NCI-H2196 (cell line): ENCODE measurements around the gene UBE2D2.
A peak's percentile ranks its signal among the peaks of the same experiment; 100 is the strongest.
"Not testable (repeated sequence)": the region's sequence is repeated elsewhere in the genome, so short reads cannot be mapped to it uniquely, and the experiment has no call there.

Experiments
- DNase-seq: peaks from one replicate; lab custom pipeline; 2025; ENCODE audit not compliant: unreplicated experiment; lab: John Stamatoyannopoulos, UW

The UBE2D2 gene

DNA sequence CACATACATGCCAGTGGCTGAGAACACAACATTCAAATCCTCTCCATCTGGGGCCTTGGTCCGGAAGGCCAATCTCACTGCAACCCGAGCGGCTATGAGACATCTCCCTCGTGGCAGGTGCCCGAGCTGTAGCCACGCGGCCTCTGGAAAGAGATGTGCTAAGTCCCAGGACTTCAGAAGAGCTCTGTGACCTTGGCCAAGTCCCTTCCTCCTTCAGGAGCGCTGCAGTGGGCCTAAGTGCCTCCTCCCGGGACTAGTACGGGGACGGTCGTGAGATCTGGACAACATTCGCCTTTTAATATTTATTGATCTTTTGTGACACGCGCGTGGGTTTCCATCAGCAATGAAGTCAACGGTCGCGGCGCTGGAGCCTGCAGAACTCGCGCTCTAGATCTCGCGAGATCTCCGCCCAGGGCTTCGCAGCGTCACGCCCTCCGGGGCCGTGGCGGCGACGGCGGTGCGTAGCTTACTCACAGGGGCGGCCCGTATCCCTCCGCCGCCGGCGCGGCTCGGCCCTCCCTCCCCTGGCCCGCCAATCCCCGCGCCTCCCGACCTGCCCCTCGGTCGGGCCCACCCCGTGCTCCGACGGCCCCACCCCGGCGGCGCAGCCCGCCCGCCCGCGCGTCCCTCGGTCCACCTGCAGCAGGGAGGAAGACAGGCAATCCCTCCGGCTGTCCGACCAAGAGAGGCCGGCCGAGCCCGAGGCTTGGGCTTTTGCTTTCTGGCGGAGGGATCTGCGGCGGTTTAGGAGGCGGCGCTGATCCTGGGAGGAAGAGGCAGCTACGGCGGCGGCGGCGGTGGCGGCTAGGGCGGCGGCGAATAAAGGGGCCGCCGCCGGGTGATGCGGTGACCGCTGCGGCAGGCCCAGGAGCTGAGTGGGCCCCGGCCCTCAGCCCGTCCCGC, at the start of gene UBE2D2:
TSS of gene UBE2D2 (plus strand) at position 588 of the 903 bp plus-strand sequence. CDS start 453 bp downstream, outside the sequence.
- peak; percentile 97 for DNase-seq

DNA sequence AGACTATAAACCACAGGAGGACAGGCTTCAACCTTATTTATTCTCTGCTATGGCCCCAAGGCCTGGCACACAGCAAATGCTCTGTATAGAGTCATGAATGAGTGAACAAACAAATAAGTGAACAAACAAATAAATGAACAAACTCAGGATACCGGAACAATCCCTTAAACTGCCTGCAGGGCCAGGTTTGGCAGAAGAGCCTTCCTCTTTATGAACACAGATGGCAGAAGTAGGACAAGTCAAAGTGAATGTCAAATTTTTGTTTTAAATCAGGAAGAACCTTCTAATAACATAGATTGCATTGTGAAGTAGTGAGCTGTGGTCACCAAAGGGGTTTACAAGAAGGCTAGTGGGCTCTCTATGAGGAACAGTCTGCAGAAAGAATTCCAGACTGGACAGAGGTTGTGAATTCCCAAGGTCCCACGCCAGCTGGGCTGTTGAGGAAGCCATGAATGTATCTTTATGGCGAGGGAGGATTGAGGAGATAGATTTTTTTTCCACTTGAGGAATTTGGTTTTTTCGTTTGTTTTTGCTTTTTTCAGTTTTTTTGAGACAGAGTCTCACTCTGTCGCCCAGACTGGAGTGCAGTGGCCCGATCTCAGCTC, 48.3 kb upstream of the UBE2D2 start:
- DNase-seq, result no peak

GRCh38 chr5:139513434-139513833, 47.7 kb upstream of the UBE2D2 start:
- peak; percentile 78 for DNase-seq

DNA sequence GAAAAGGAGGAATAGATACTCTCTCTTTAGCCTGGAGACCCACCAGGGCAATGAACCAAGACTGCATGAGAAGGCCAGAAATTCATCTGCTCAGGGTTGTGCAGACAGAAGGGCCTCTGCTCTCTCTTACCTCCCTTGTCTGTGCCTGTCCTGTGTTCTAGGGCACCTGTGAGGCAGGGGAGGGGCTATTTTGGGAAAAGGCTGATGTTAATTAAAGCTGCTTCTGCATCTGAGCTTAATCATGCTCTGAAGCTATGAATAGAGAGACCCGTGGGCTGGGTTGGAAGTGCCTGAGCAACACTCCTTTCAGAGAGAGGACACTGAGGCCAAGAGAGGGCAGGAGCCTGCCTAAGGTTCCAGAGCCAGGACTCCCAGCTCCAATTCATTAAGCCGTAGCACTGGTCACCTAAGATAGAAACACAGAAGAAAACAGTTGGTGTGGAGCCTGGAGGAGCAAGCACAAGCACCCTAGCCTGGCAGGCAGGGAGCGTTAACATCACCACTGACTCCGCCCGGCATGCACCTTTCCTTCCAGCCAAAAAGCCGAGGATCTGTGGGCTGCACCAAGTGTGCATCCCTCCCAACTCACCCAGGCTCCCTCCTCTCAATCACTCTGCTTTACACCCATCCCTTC, 47.2 kb upstream of the UBE2D2 start:
- DNase-seq, result no peak

- DNase-seq, result no peak
Measured at GRCh38 chr5:139514486-139514856, 46.7 kb upstream of the UBE2D2 start.

- peak; percentile 95 for DNase-seq
Measured at GRCh38 chr5:139517683-139518564, 43.2 kb upstream of the UBE2D2 start.

GRCh38 chr5:139523635-139524445, 37.3 kb upstream of the UBE2D2 start:
- no peak for DNase-seq

- DNase-seq, result no peak
Measured at GRCh38 chr5:139524446-139524845, 36.7 kb upstream of the UBE2D2 start.

DNA sequence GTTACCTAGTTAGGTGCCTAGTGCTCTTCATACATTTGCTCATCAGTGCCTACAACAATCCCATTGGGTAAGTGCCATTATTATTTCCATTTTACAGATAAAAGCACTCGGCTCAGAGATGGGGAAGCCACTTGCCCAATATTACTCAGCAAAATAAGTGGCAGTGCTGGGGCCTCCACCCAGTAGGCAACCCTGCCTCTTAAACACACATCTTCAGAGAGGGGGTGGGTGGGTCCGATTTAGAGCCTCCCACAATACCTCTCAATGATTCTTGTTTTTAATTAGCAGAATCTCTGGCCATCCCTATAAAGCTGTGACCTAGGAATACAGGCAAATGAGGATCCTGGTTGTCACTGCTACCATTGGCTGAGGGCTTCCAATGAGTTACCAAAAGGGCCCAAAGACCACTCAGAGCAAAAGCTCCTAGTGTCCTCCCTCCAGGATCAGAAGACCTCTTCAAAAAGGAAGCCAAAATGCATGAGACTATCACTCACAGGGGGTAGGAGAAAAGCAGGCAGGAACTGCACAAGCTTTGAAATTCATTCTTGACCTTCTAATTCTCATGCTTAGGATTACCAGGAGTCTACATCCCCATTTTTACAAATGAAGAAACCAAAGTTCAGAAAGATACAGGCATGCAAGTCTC, 36.1 kb upstream of the UBE2D2 start:
- no peak for DNase-seq

- DNase-seq, result not testable (repeated sequence)
Measured at GRCh38 chr5:139525586-139526308, 35.4 kb upstream of the UBE2D2 start.

- not testable (repeated sequence) for DNase-seq
Measured at GRCh38 chr5:139526309-139527089, 34.6 kb upstream of the UBE2D2 start.

DNA sequence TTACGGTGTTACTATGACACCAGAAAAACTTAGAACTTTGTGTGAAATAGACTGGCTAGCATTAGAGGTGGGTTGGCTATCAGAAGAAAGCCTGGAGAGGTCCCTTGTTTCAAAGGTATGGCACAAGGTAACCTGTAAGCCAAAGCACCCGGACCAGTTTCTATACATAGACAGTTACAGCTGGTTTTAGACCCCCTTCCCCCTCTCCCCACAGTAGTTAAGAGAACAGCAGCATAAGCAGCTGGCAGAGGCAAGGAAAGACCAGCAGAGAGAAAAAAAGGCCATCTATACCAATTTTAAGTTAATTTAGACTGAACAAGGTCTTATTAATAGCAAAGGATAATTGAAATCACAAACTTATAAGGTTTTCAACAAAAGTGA, 34.1 kb upstream of the UBE2D2 start:
- DNase-seq, result not testable (repeated sequence)

GRCh38 chr5:139527896-139528467, 33.2 kb upstream of the UBE2D2 start:
- DNase-seq, result not testable (repeated sequence)

DNA sequence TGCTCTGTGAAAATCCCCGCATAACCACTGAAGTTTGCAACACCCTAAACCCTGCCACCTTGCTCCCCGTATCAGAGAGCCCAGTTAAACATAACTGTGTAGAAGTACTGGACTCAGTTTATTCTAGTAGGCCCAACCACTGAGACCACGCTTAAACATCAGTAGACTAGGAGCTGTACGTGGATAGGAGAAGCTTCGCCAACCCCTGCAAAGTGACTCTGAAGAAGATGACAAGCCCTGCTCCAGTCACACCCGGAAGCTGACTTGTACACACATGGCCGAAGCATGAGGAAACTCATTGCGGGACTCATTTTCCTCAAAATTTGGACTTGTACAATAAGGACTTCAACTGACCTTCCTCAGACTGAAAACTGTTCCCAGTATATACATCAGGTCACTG, 32.4 kb upstream of the UBE2D2 start:
- DNase-seq, result not testable (repeated sequence)

GRCh38 chr5:139530079-139530478, 31.1 kb upstream of the UBE2D2 start:
- not testable (repeated sequence) for DNase-seq

GRCh38 chr5:139531772-139532169, 29.4 kb upstream of the UBE2D2 start:
- no peak for DNase-seq

DNA sequence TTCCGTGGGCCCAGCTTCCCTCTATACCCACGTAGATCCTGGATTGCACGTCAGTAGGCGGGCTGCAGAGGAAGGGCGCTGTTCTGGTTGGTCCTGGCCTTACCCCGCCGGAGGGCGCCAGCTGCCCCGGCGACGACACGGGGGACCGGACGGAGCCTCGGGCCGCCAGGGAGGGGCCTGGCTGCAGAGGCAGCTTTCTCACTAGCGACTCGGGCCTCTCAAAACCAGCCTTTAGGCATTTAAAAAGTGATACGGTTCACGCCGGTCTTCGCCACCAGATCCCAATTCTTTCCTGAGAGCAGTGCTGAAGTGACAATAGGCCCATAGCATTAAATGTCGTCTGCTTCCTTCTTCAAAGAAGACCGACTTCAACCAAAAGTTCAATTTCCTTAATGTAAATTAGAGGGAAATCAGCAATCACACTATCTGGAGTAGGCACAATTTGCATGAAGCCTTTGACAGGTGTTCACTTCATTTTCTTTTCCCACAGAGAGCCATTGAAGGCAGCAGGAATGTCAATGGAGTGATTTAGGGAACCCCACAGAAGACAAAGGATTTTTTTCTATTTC, 17.6 kb upstream of the UBE2D2 start:
- no peak for DNase-seq
